LHCN-M2 (cell line): ENCODE measurements around the gene C16orf46. TPM values are rescaled to one million over a fixed set of nuclear protein-coding genes. Genes with fewer than 3 reads are reported as not detected.

ENCODE experiments used
- DNase-seq: peaks from one replicate; pipeline ENCODE4 v3.0.0-alpha.2; 2012; ENCODE audit warnings: low read depth
- total RNA-seq: library from RNA; depleted of rRNA; stranded (reverse); fragments of >200 nt; gene quantifications from 2 replicates; pipeline ENCODE4 v1.2.3, GENCODE V29; 2014

Gene C16orf46
- total RNA-seq, 1 experiment from 2014 or later: 0.63 TPM

- DNase-seq: no peak
These were observed 3.3 kb downstream of the C16orf46 start for GRCh38 chr16:81073560-81074330.

DNA sequence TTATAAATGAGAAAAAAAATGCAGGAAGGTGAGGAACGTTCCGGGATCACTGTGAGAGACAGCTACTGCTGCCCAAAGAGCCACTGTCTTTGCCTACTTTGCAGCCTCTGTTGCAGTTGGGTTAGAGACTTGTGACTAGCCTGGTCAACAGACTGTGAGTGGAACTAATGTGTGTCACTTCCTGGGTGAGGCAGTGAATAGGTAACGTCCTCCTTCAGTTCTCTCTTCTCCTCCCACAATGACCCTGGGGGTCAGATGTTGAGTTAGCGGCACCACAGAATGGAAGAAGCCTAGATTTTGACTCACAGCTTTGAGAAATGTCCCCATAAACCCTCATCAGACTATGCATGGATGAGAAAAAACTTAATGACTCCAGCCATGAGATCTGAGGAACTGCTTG lies 5.2 kb downstream of the C16orf46 start:
- peak; percentile 26 for DNase-seq

DNA sequence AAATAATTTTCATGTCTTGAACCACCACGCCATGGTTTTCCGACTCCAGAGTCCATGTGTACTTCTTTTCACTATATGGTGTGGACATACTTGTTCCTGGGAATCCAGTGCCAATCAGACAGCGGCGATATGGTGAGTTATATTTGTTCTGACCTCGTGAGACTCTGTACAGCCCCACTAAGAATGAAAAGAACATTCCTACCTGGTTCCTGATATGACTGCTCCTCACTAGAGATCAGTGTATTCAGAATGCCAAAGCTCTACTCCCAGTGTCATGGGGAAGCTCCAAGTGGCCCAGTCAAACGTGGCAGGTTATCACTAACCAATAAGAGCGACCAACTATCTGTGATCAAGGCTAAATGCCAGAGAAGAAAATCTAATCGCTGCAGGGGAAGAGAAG lies 6.1 kb downstream of the C16orf46 start:
- DNase-seq: no peak

DNA sequence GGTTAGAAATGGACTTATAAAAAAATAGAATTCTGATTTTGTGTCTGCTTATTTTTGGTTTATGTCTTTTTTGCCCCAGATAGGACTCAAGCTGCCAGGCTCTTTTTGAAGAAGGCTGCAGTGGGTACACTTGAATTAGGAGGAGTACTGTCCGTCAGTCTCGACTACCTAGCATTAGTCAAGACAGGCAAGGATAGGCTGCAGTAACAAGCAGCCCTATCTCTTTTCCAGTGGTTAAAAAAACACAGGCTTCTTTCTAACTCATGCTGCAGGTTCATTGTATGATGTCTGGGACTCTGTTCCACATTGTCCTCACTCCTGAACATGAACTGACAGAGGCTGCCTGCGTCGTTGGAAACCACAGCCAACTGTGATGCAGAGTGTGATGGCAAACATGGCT lies 8.0 kb downstream of the C16orf46 start:
- no peak for DNase-seq

- peak; percentile 66 for DNase-seq
These were observed 9.9 kb downstream of the C16orf46 start for GRCh38 chr16:81067166-81067565.

GRCh38 chr16:81066681-81067080 lies 10.4 kb downstream of the C16orf46 start:
- DNase-seq: peak; percentile 27

DNA sequence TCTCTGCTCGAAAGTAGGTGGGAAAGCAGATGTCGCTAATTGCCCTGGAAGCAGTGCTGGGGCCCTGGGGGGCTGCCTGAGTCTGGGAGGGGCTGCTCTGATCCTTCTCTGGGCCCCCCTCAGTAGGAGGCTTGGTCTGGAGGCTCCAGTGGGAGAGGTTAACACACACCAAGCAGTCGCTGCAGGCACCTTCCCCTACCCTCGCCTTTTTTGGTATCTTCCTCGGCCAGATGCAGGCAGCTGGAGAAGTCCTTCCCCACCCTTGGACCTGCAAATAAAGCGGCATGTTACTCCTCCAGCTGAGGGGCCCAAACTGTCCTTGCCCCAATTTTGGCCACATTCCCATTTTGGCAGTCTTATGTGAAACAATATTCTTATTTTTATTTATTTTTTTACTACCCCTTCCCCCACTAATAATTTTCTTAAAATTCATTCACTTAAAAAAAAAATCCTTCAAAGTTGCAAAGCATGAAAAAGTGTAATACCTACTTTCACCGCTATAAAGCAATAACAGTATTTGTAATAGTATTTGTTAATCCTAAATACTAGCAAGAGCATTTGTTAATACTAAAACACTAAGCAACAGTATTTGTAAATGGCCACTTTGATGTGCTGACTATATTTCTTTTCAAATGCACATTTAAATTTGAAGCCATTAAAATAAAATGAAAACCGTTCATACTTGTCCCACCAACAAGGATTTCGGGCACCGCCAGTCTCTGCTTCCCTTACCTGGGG lies 15.0 kb downstream of the C16orf46 start:
- no peak for DNase-seq

DNA sequence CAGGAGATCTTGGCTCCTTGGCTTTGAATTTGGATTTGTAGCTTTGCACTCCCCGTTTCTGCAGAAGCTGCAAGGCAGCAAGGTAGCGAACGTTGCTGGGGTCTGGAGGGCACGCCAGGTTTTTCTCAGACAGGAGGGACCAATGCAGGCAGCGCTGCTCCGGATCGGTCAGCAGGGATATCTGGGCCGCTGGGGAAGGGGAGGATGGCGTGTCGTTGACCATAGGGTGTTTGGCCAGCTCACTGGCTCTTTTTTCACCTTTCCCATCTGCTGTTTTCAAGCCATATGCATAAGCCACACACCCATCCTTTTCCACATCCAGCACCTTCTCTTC lies 15.8 kb downstream of the C16orf46 start:
- no peak for DNase-seq

GRCh38 chr16:81060576-81061306 lies 16.3 kb downstream of the C16orf46 start:
- no peak for DNase-seq

DNA sequence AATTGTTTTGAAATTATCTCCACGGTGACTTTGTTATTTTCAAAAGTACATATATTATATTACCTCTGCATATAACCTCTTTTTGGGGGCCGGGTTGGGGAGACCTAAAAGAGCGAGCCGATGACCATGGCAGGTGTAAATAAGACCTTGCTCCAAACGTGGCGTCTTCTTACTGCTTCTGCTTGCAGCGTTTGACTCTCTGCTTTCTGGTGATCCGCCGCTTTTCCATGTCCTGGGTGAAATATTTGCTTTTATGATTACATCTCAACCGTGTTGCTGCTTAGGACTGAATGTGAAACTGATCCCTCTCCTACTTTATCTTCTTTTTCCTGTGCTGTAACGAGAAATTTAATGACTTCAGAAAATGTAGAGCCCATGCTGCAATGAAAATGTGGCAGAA lies 23.3 kb downstream of the C16orf46 start:
- no peak for DNase-seq

- no peak for DNase-seq
These were observed 34.2 kb downstream of the C16orf46 start for GRCh38 chr16:81042821-81043220.

GRCh38 chr16:81041696-81042095 lies 35.3 kb downstream of the C16orf46 start:
- no peak for DNase-seq

DNA sequence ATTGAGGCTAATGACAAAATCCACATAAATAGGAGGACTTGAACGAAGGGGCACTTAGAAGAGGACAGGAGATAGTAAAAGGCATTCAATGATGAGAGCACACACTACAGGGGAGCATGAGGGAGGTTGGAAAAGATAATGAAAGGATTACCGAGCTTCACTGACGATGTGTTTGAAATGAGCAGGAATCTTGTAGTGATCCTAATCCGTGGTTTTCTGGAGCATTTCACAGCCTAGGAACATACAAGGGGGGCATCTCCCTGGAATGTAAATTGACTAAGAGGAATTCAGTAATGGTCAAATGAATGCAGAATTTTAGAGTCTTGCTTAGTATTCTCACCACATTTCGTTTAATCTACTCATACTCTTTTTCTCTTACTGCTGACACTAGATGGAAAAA lies 36.2 kb downstream of the C16orf46 start:
- no peak for DNase-seq

DNA sequence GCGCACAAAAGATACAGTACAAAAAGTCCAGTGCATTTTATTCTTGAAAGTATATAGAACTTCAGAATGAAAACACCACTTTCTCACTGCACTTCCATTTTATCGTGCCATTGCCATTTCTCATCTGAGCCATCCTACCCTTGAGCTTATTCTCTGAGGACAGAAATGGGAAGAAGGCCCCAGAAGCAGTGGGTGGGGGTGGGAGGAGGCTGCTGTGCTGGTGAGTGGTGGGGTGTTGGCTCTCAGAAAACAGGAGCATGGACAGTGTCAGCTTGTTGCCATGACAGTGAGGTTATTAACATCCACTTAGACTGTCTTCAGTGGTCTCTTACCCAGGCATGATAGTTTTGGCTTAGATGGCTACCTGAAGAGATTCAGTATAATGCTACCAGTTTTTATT lies 36.9 kb downstream of the C16orf46 start:
- no peak for DNase-seq

DNA sequence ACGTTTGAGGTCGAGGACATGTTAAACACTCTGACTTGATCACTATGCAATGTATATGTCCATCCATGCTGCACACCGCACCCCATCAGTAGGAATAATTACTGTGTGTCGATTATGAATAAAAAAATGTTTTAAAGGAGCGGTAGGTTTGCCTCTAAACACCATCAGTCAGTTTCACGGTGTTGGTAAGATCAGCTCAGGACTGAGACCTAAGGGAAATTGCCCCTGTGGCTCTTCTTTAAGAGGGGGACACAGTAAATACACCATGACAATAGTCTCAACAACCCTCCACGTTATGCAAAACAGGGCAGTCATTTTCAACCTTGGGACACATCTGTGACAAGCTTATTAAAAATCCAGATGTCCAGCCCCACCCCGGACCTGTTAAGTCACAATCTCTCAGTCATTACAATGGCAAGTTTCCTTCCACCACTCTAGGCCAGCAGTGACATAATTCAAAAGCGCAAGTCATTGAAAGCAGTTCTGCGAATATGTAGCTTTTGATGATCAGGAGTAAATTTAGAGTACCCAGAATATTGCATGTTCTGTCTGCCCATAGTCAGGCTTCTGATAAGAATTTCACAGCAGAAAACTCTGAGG lies 40.2 kb downstream of the C16orf46 start:
- DNase-seq: no peak

DNA sequence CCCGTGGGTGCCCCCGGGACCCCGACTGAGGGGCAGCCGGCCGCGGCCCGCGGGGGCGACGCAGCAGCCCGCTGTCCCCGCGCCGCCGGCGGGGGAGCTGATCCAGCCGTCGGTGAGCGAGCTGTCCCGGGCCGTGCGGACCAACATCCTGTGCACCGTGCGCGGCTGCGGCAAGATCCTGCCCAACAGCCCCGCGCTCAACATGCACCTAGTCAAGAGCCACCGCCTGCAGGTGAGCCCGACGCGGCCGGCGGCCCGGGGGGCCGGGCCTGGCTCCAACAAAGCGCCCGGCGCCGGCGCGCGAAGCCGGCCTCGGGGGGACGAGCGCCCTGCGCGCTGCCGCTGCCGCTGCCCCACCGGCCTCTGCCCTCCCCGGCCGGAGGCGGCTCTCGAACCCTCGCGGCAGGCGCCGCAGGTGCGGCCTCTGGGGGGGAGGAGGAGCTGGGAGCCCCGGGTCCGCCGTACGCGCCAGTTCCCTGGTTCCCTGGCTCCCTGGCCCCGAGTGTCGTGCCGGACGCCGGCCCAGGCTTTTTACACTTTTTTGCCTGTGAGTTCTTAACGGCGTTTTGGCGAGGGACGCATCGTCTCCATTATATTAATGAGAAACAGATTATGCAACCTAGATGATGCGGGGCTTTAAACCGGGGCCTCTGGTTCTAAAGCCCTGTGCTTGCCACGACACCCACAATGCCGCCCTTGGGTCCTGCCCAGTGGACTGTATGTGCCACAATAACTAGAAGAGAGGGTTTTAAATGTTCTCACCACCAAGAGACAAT lies 40.9 kb downstream of the C16orf46 start:
- DNase-seq: peak; percentile 19

- DNase-seq: peak; percentile 67
These were observed 41.6 kb downstream of the C16orf46 start, which contains the start of gene ATMIN for GRCh38 chr16:81035398-81035974. Gene ATMIN, plus strand, starts transcription at chr16:81035842. Its CDS starts 29 bp downstream, at chr16:81035871.

DNA sequence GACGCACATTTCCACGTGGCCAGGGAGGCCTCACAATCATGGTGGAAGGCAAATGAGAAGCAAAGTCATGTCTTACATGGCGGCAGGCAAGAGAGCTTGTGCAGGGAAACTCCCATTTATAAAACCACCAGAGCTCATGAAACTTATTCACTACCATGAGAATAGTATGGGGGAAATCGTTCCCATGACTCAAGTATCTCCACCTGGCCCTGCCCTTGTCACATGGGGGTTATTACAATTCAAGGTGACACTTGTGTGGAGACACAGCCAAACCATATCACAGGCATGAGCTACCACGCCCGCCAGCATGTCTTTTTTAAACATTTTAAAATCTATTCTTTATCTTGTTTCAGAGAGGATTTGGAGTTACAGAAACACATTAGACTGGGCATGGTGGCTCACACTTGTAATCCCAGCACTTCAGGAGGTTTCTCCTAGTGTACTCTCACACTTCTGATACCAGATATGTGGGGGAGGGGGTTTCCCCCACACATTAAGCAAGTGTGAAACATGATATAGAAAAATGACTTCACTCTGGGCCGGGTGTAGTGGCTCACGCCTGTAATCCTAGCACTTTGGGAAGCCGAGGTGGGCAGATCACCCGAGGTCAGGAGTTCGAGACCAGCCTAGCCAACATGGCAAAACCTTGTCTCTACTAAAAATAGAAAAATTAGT lies 47.0 kb downstream of the C16orf46 start:
- no peak for DNase-seq

- no peak for DNase-seq
These were observed 50.6 kb downstream of the C16orf46 start for GRCh38 chr16:81026429-81026828.

GRCh38 chr16:81018496-81018895 lies 58.5 kb downstream of the C16orf46 start:
- DNase-seq: no peak
